PC-9 (cell line): ENCODE measurements around the gene CIBAR2.

Experiments
- CTCF ChIP-seq: fragments of 200-600 bp; sonication (generic); conservative IDR thresholded peaks from 2 replicates; pipeline ENCODE4 v1.6.1; 2017; ENCODE audit warnings: mixed run types, antibody characterized with exemption, mild to moderate bottlenecking, moderate library complexity
- EZH2 ChIP-seq: fragments of 200-600 bp; sonication (generic); IDR thresholded peaks from 2 replicates; pipeline ENCODE4 v1.8.0; 2017; ENCODE audit warnings: antibody characterized with exemption, low read depth

- TF ChIP-seq CTCF (no peak), EZH2 (no peak)
These were observed 6.8 kb downstream of the CIBAR2 start for GRCh38 chr16:85105475-85105874.
